H1 (cell line): Measurements from ENCODE around the gene MED29. TPM values are rescaled to one million over a fixed set of nuclear protein-coding genes. Genes with fewer than 3 reads are reported as not detected.

Experiments used
- JUND ChIP-seq: IDR thresholded peaks from 2 replicates; pipeline ENCODE4 v1.6.1; 2011; ENCODE audit warnings: mild to moderate bottlenecking, improper control_type of control experiment, low read length
- KDM4A ChIP-seq: IDR thresholded peaks from one replicate; pipeline ENCODE4 v1.7.1; 2012; ENCODE audit warnings: low read depth, mild to moderate bottlenecking, moderate library complexity, low read length, inconsistent platforms; ENCODE audit not compliant: severe bottlenecking
- YY1 ChIP-seq: IDR thresholded peaks from 2 replicates; pipeline ENCODE4 v1.6.1; 2011; ENCODE audit warnings: low read depth, mild to moderate bottlenecking, low read length
- polyA plus RNA-seq, 7 experiments: library from polyadenylated mRNA; depleted of rRNA in 3 of 7; stranded (reverse) in 5 of 7; unstranded in 2 of 7; fragments of >200 nt in 5 of 7; fragments of 200-250 nt in 2 of 7; gene quantifications; 1 replicate in 5 of 7; 2 replicates in 1 of 7; 4 replicates in 1 of 7; pipeline versions ENCODE4 v1.2.1 to v1.2.3, GENCODE V29; 2011 to 2013; ENCODE audit warnings: missing spikeins in 2 of 7, mixed read lengths in 2 of 7
- total RNA-seq: library from RNA; stranded (reverse); fragmentation: NEBNext Ultra II Directional; extraction: Animal tissue kit (Norgen Biotek cat#: 25700); gene quantifications from 2 replicates; pipeline ENCODE4 v1.2.1, GENCODE V29; 2021

The MED29 gene
- total and polyA plus RNA-seq, 2 of the 8 experiments (the other 6 are each of a cell fraction or from before 2014, with no cell fraction given), result 31.1 to 52.5 TPM

- TF ChIP-seq KDM4A, result no peak
- TF ChIP-seq JUND, result no peak
- TF ChIP-seq YY1, result no peak
- TF ChIP-seq, all 59 proteins: peak for 0
Observed at GRCh38 chr19:39381910-39382611, 9.1 kb upstream of the MED29 start (continued).
